GM12891 (cell line): ENCODE results near the gene KLHL6.
"Not testable (repeated sequence)": the region's sequence is repeated elsewhere in the genome, so short reads cannot be mapped to it uniquely, and the experiment has no call there.

Source experiments
- DNase-seq: peaks from one replicate; pipeline ENCODE4 v3.0.0; 2011; ENCODE audit warnings: low spot score; ENCODE audit not compliant: insufficient read length
- FAIRE-seq: peaks from 2 replicates; lab custom pipeline; 2011; peaks lifted over from hg19 to GRCh38; lab: Jason Lieb, UNC
- PAX5 ChIP-seq: IDR thresholded peaks from 2 replicates; pipeline ENCODE4 v1.6.1; 2011; ENCODE audit warnings: low read length, moderate library complexity, mild to moderate bottlenecking; ENCODE audit not compliant: insufficient read depth, severe bottlenecking
- POLR2A ChIP-seq: IDR thresholded peaks from 2 replicates; pipeline ENCODE4 v1.6.1; 2011; ENCODE audit warnings: low read depth, low read length, control low read depth
- POLR2AphosphoS5 ChIP-seq: IDR thresholded peaks from 2 replicates; pipeline ENCODE4 v1.6.1; 2011; ENCODE audit warnings: low read depth, low read length, control low read depth
- POU2F2 ChIP-seq: IDR thresholded peaks from 2 replicates; pipeline ENCODE4 v1.6.1; 2011; ENCODE audit warnings: low read depth, mild to moderate bottlenecking, control low read depth, low read length, moderate library complexity
- SPI1 ChIP-seq: IDR thresholded peaks from 2 replicates; pipeline ENCODE4 v1.6.1; 2011; ENCODE audit warnings: low read depth, low read length, control low read depth
- TAF1 ChIP-seq: IDR thresholded peaks from 2 replicates; pipeline ENCODE4 v1.6.1; 2011; ENCODE audit warnings: low read depth, low read length, control low read depth

KLHL6 gene

GRCh38 chr3:183519891-183520290 is 35.6 kb downstream of the KLHL6 start:
- TF ChIP-seq PAX5 = no peak
- TF ChIP-seq TAF1 = no peak
- no peak for TF ChIP-seq SPI1
- TF ChIP-seq POLR2A = no peak
- no peak for TF ChIP-seq POU2F2
- no peak for TF ChIP-seq POLR2AphosphoS5
- DNase-seq (no peak), FAIRE-seq (no peak)

DNA sequence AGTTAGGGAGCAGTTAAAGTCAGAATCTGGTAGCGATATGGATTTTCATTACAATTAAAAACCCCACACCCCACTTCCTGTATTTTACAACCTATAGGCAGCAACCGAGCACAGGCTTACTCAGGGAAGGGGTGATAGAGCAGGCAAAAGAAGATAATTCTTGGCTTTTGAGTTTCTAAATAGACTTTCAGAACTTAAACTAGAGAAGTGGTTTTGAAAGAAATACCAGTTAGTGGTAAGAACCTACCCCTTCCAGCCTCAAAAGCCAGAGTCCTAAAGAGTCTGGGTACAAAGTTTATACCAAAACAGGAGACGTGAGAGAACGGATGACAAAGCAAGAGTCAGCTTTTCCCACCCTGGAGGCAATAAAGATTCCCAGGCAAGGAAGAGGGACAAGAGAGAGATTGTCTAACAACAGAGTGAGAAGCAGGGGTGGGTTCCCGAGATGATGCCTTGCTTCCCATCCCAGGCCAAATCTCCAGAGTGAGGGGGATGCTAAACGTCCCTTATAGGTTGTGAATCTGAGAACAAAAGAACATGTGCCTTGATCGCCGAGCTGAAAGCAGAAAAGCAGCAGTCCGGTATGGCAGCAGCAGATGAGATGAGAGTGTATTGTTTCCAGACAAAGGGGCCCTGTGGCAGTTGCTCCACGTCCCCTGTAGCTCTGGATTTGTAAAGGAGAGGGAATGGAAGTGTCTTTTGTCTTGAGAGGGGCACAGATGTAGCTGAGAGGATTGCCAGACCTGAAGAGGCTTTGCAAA is 36.8 kb downstream of the KLHL6 start:
- DNase-seq (no peak), FAIRE-seq (no peak)
- TF ChIP-seq SPI1 (peak; percentile 66), POU2F2 (no peak)

- FAIRE-seq = no peak
- TF ChIP-seq POU2F2 (no peak), POLR2A (no peak), TAF1 (no peak), POLR2AphosphoS5 (no peak), SPI1 (no peak), PAX5 (no peak)
- DNase-seq = no peak
Measured at GRCh38 chr3:183517607-183518006, 37.9 kb downstream of the KLHL6 start.

- TF ChIP-seq SPI1 (peak; percentile 33), POLR2AphosphoS5 (peak; percentile 32; the same call in 1 of the 2 replicates), TAF1 (no peak), PAX5 (no peak), POU2F2 (peak; percentile 38; the same call in 1 of the 2 replicates), POLR2A (no peak; the same call in 1 of the 2 replicates)
- no peak for DNase-seq
- FAIRE-seq = peak; percentile 63
Measured at GRCh38 chr3:183515968-183516851, 39.3 kb downstream of the KLHL6 start.

DNA sequence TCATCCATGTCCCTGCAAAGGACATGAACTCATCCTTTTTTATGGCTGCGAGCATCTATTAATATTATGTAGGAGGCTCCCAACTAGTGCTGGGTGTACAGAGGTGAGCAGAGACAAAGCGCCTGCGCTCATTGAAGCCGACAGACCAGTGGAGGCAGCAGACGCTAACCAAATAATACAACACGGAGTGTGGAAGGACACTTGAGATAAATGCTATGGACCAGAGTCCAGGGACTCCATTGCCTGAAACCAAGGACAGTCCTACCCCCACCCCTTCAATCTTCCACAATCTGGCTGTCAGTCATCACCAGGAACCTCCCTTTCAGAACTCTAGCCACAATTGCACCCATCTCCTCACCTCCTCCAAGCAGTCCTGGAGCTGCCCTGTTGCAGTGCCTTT is 41.5 kb downstream of the KLHL6 start:
- no peak for TF ChIP-seq POLR2A
- no peak for TF ChIP-seq SPI1
- TF ChIP-seq POLR2AphosphoS5 = no peak
- no peak for TF ChIP-seq TAF1
- TF ChIP-seq PAX5 = no peak
- TF ChIP-seq POU2F2 = no peak
- FAIRE-seq = no peak
- DNase-seq = no peak

GRCh38 chr3:183513046-183513706 is 42.3 kb downstream of the KLHL6 start:
- TF ChIP-seq PAX5 (no peak), POLR2A (no peak), SPI1 (no peak), POU2F2 (no peak), TAF1 (no peak), POLR2AphosphoS5 (no peak)
- FAIRE-seq (peak; percentile 54), DNase-seq (no peak)

GRCh38 chr3:183511286-183512131 is 44.0 kb downstream of the KLHL6 start:
- DNase-seq, FAIRE-seq: not testable (repeated sequence)

DNA sequence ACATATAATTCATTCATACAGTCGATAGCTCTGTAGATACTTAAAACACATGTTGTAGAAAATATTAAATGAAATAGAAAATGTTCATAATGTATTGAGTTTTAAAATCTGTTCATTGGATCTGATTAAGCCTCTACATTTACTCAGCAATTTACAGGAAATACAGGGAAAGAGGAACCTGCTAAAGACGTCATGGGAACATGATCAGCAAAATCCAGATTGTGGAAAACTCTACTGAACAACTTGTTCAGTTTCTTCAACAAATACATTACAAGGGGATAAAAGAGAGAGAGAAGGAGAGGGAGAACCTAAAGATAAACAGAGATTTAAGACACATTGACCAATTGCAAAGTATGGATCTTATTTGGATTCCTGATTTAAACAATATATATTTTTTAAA is 46.7 kb downstream of the KLHL6 start:
- TF ChIP-seq POU2F2 (no peak), SPI1 (no peak), TAF1 (no peak), POLR2A (no peak)
- DNase-seq (no peak), FAIRE-seq (no peak)

DNA sequence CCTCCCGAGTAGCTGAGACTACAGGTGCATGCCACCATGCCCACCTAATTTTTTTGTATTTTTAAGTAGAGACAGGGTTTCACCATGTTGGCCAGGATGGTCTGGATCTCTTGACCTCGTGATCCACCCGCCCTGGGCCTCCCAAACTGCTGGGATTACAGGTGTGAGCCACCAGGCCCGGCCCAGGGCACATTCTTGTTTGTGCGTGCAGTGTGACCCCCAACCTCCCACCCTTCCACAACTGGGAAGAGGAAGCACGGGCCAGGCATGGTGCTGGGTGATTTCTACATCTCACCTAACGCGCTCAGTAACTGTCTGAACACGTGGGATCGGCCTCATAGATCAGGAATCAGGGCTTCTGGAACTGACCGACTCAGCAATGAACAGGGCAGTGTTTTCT is 48.0 kb downstream of the KLHL6 start:
- TF ChIP-seq SPI1 (no peak), POU2F2 (no peak), PAX5 (no peak), TAF1 (no peak), POLR2AphosphoS5 (no peak), POLR2A (no peak)
- DNase-seq (no peak), FAIRE-seq (no peak)
